Measurements from ENCODE around the gene SEC14L2.
"Not testable (repeated sequence)": the region's sequence is repeated elsewhere in the genome, so short reads cannot be mapped to it uniquely, and the experiment has no call there.

SEC14L2 gene

DNA sequence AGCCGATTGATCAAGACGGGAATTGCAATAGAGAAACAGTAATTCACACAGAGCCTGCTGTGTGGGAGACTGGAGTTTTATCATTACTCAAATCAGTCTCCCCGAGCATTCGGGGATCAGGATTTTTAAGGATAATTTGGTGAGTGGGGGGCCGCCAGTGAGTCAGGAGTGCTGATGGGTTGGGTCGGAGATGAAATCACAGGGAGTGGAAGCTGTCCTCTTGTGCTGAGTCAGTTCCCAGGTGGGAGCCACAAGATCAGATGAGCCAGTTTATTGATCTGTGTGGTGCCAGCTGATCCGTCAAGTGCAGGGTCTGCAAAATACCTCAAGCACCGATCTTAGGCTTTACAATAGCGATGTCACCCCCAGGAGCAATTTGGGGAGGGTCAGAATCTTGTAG lies 44.3 kb downstream of the SEC14L2 start:
- no peak overlapping the region for H3K4me3 ChIP-seq (ENCODE audit: low read depth, low read length)
- no peaks in the 10 kb centered on the region for H3K36me3 ChIP-seq (ENCODE audit: control insufficient read depth, insufficient read depth, low read length)
- H3K9me3 ChIP-seq (ENCODE audit: control insufficient read depth, insufficient read depth, low read depth, low read length): no peaks in the 10 kb centered on the region
- no peaks in the 10 kb centered on the region for H3K27me3 ChIP-seq (ENCODE audit: control insufficient read depth, insufficient read depth, low read length)
- peaks cover 5% of the 10 kb centered on the region for H3K4me1 ChIP-seq (ENCODE audit: control insufficient read depth, insufficient read depth, low read length)
- no peak overlapping the region for H3K27ac ChIP-seq (ENCODE audit: low read depth, low read length)
- no peak overlapping the region for H3K9ac ChIP-seq (ENCODE audit: low read length)

DNA sequence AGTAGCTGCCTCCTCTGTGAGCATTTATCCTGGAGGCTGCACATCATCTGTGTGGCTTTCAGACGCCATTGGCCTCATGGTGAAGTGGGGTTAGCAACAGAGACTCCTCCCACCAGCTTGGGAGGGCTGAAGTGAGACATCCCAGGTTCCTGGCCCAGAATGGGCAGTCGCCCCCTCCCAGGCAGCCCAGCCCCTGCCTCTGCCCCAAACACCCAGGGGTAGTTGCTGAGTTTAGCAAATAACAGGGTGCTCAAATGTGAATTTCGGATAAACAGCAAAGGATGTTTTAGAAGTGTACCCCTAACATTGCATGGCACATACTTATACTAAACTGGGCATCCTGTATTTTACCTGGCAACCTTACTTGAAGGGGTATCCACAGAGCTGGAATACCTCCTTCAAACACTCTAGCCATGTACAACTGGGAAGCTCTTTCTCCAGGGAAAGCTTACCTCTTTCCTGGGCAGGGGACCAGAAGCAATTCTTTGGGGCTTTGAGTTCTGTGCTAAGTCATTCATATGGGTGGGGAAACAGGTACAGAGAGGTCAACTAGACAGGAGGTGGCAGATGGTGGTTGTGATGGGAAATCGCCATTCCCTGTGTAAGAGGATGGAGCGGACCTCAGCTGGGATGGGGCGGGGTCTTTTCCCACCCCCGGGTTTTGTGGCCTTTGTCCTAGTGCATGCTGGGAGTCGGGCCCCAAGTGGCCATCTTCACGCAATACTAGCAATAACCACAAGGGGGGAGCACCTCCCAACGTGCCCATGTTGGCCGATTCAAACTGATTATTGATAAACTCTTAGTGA lies 48.0 kb downstream of the SEC14L2 start:
- H3K9me3 ChIP-seq (ENCODE audit: control insufficient read depth, insufficient read depth, low read depth, low read length): no peaks in the 10 kb centered on the region
- H3K4me3 ChIP-seq (ENCODE audit: low read depth, low read length): 0 out of 2 replicates have a peak overlapping the region, but pooled peaks have one; percentile 29
- peak overlapping the region; percentile 12 for H3K9ac ChIP-seq (ENCODE audit: low read length)
- peaks cover 5% of the 10 kb centered on the region for H3K4me1 ChIP-seq (ENCODE audit: control insufficient read depth, insufficient read depth, low read length)
- H3K27ac ChIP-seq (ENCODE audit: low read depth, low read length): no peak overlapping the region
- H3K27me3 ChIP-seq (ENCODE audit: control insufficient read depth, insufficient read depth, low read length): no peaks in the 10 kb centered on the region
- H3K36me3 ChIP-seq (ENCODE audit: control insufficient read depth, insufficient read depth, low read length): no peaks in the 10 kb centered on the region

DNA sequence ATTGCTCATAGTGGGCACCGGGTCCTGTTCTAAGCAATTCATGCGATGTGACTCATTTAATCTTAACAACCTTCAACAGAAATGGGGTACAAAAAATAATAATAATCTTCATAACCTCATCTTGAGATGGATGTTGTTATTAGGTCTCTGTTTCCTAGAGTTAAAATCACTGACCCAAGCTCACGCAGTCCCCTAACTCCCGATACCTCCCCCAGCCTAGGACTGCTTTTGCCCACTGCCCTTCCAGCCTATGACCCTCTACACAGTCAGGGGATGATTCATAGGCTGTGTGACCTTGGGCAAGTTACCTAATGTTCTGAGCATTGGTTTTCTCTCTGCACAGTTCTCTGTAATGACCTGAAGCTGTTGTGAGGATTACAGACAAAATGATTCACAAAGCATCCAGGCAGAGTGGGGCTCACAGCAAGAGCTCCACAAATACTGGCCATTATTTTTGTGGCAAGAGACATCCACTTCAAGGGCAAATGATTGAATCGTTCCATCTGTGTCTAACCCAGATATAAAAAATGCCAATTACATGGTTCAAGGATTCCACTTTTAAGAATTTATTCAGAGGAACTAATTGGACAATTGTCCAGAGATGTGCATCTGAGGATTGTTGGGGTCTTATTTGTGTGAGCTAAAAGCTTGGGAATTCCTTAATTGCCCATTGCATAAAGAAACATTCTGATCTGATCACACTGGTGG lies 48.8 kb downstream of the SEC14L2 start:
- H3K27me3 ChIP-seq (ENCODE audit: control insufficient read depth, insufficient read depth, low read length): no peaks in the 10 kb centered on the region
- H3K27ac ChIP-seq (ENCODE audit: low read depth, low read length): no peak overlapping the region
- H3K9me3 ChIP-seq (ENCODE audit: control insufficient read depth, insufficient read depth, low read depth, low read length): no peaks in the 10 kb centered on the region
- no peaks in the 10 kb centered on the region for H3K36me3 ChIP-seq (ENCODE audit: control insufficient read depth, insufficient read depth, low read length)
- H3K4me3 ChIP-seq (ENCODE audit: low read depth, low read length): no peak overlapping the region
- peaks cover 5% of the 10 kb centered on the region for H3K4me1 ChIP-seq (ENCODE audit: control insufficient read depth, insufficient read depth, low read length)
- no peak overlapping the region for H3K9ac ChIP-seq (ENCODE audit: low read length)

DNA sequence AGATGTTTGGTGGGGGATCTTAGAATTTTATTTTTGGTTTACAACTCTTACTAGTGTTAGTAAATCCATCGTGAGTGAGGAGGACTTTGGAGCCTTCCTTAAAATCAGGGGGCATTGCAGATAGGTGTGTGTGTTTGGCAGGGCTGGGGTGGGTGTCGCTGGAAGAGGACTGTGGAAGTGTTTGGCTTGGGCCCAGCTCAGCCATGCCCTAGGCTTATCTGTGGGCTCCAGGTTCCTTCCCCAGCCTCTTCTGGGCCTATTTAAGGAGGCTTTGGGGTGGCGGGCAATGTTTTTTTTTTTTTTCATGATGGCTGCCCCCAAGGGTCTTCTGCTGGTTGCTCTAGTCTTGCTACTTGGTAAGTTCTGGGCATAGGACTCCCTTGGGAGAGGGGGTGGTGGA lies 50.8 kb downstream of the SEC14L2 start:
- Histone ChIP-seq H3K27ac (ENCODE audit: low read depth, low read length) (no peak overlapping the region), H3K27me3 (ENCODE audit: control insufficient read depth, insufficient read depth, low read length) (no peaks in the 10 kb centered on the region), H3K4me3 (ENCODE audit: low read depth, low read length) (no peak overlapping the region), H3K9ac (ENCODE audit: low read length) (no peak overlapping the region), H3K9me3 (ENCODE audit: control insufficient read depth, insufficient read depth, low read depth, low read length) (no peaks in the 10 kb centered on the region), H3K36me3 (ENCODE audit: control insufficient read depth, insufficient read depth, low read length) (no peaks in the 10 kb centered on the region), H3K4me1 (ENCODE audit: control insufficient read depth, insufficient read depth, low read length) (peaks cover 5% of the 10 kb centered on the region)

DNA sequence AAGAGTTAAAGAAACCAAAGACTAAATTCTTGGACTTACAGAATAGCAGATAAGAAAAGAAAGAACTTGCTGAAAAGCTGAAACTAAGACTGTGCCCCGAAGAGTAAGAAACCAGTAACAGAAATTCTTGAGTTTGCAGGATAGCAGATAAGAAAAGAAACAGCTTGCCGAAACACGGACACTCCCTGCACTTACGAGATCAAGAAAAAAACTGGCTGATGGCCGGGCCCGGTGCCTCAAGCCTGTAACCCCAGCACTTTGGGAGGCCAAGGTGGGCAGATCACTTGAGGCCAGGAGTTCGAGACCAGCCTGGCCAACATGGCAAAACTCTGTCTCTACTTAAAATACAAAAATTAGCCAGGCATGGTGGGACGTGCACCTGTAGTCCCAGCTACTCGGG lies 54.7 kb downstream of the SEC14L2 start:
- not testable (repeated sequence) for H3K9me3 ChIP-seq (ENCODE audit: control insufficient read depth, insufficient read depth, low read depth, low read length); H3K4me1 ChIP-seq (ENCODE audit: control insufficient read depth, insufficient read depth, low read length); H3K27me3 ChIP-seq (ENCODE audit: control insufficient read depth, insufficient read depth, low read length); H3K27ac ChIP-seq (ENCODE audit: low read depth, low read length); H3K4me3 ChIP-seq (ENCODE audit: low read depth, low read length); H3K36me3 ChIP-seq (ENCODE audit: control insufficient read depth, insufficient read depth, low read length); H3K9ac ChIP-seq (ENCODE audit: low read length)

DNA sequence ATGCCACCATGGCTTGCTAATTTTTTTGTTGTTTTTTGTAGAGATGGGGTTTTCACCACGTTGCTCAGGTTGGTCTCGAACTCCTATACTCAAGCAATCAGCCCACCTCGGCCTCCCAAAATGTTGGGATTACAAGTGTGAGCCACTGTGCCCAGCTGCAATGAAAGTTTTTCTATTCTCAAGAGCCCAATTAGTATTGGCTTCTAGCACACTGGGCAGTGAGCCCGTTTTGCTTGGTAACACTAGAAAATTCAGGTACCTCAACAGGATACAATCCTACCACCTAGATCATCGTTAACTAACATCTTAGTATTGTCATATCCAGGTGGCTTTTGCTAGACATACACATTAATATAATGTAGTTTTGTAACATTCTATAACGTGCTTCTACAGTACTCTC lies 56.0 kb downstream of the SEC14L2 start:
- Histone ChIP-seq H3K36me3 (ENCODE audit: control insufficient read depth, insufficient read depth, low read length) (no peaks in the 10 kb centered on the region), H3K4me3 (ENCODE audit: low read depth, low read length) (no peak overlapping the region), H3K27me3 (ENCODE audit: control insufficient read depth, insufficient read depth, low read length) (no peaks in the 10 kb centered on the region; the same call in 1 of the 2 replicates), H3K9ac (ENCODE audit: low read length) (no peak overlapping the region), H3K4me1 (ENCODE audit: control insufficient read depth, insufficient read depth, low read length) (no peaks in the 10 kb centered on the region), H3K9me3 (ENCODE audit: control insufficient read depth, insufficient read depth, low read depth, low read length) (no peaks in the 10 kb centered on the region), H3K27ac (ENCODE audit: low read depth, low read length) (no peak overlapping the region)

DNA sequence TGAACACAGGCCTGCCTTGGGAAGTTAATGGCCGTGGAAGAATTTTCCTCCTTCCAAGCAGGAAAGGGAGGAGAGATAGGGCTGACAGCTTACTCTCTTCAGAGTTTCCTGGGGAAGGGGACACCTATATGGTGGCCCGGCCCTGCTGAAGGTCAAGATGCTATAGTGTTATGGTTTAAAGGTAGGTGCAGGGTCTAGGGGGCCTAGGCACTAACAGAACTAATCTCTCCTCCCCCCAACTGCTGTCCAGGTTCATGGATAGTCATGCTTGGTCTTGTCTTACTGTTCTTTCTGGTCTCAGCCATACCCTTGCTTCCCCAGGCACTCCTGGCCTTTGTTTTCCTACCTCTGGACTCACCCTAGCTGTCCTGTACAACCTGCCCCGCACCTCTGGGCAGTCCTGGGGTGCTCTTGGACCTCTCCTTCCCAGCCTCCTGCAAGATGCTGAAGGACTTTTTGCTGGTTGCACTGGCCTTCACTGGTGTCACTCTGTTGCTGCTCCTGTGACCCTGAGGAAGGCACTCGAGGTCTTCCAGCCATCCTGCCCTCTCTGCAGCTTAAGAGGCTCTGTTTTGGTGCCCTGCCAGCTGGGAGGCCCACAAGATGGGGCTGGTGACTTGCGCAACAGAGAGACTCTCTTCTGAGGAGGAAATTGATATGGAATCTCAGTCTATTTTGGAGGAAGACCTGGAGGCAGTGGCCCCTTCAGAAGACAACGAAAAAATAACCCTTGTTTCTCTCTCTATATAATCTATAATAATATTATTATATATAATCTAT lies 57.1 kb downstream of the SEC14L2 start:
- no peak overlapping the region for H3K4me3 ChIP-seq (ENCODE audit: low read depth, low read length)
- H3K4me1 ChIP-seq (ENCODE audit: control insufficient read depth, insufficient read depth, low read length): no peaks in the 10 kb centered on the region
- H3K27ac ChIP-seq (ENCODE audit: low read depth, low read length): no peak overlapping the region
- no peaks in the 10 kb centered on the region; the same call in 1 of the 2 replicates for H3K27me3 ChIP-seq (ENCODE audit: control insufficient read depth, insufficient read depth, low read length)
- H3K9me3 ChIP-seq (ENCODE audit: control insufficient read depth, insufficient read depth, low read depth, low read length): no peaks in the 10 kb centered on the region
- H3K9ac ChIP-seq (ENCODE audit: low read length): no peak overlapping the region
- no peaks in the 10 kb centered on the region for H3K36me3 ChIP-seq (ENCODE audit: control insufficient read depth, insufficient read depth, low read length)

DNA sequence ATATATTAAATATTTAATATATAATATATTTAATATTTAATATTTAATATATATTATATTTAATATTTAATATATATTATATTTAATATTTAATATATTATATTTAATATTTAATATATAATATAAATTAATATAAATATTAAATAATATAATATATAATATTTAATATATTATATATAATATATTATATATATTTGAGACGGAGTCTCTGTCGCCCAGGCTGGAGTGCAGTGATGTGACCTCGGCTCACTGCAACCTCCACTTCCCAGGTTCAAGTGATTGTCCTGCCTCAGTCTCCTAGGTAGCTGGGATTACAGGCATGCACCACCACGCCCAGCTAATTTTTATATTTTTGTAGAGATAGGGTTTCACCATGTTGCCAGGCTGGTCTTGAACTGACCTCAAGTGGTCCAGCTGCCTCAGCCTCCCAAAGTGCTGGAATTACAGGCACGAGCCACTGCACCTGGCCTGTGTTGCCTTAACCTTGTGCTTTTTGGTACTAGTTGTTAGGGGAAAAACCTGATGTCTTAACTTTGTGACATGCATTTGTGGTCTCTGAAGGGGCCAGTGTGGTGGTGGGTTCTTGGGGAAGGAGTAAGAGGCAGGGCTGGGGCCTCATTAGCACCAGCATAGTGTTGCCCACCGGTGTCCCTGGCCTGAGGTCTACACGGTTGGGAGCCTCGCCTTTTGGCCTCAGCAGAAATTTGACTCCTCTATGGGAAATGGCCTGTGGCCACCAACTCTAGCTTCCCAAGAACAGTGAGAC lies 58.4 kb downstream of the SEC14L2 start:
- no peak overlapping the region for H3K9ac ChIP-seq (ENCODE audit: low read length)

DNA sequence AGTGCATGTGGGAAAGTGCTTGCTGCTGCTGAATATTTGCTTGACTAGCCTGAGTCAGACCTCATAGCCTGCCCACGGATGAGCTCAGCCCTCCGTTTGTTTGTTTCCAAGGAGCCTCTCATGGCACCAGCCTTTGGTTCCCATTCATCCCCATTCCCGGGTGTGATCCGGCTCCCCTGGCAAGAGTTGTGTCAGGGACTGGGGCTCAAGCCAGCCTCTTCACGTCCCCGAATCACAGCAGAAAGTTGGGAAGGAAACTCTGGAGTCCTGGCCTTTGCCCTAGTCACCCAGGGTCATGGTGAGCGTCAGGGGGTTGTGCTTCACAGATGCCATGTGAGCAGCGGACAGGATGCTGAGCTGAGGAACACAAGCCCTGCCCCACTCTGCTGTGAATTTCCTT lies 61.2 kb downstream of the SEC14L2 start:
- no peak overlapping the region for H3K4me3 ChIP-seq (ENCODE audit: low read depth, low read length)
- H3K36me3 ChIP-seq (ENCODE audit: control insufficient read depth, insufficient read depth, low read length): no peaks in the 10 kb centered on the region
- H3K27ac ChIP-seq (ENCODE audit: low read depth, low read length): no peak overlapping the region
- H3K27me3 ChIP-seq (ENCODE audit: control insufficient read depth, insufficient read depth, low read length): no peaks in the 10 kb centered on the region; the same call in 1 of the 2 replicates
- H3K9ac ChIP-seq (ENCODE audit: low read length): no peak overlapping the region
- no peaks in the 10 kb centered on the region for H3K4me1 ChIP-seq (ENCODE audit: control insufficient read depth, insufficient read depth, low read length)
- H3K9me3 ChIP-seq (ENCODE audit: control insufficient read depth, insufficient read depth, low read depth, low read length): no peaks in the 10 kb centered on the region

More for the DNA sequence above, 58.4 kb downstream of the SEC14L2 start:
- H3K36me3 ChIP-seq (ENCODE audit: control insufficient read depth, insufficient read depth, low read length): no peaks in the 10 kb centered on the region
- H3K9me3 ChIP-seq (ENCODE audit: control insufficient read depth, insufficient read depth, low read depth, low read length): no peaks in the 10 kb centered on the region
- no peak overlapping the region for H3K27ac ChIP-seq (ENCODE audit: low read depth, low read length)
- no peaks in the 10 kb centered on the region for H3K4me1 ChIP-seq (ENCODE audit: control insufficient read depth, insufficient read depth, low read length)
- no peak overlapping the region for H3K4me3 ChIP-seq (ENCODE audit: low read depth, low read length)
- no peaks in the 10 kb centered on the region; the same call in 1 of the 2 replicates for H3K27me3 ChIP-seq (ENCODE audit: control insufficient read depth, insufficient read depth, low read length)

DNA sequence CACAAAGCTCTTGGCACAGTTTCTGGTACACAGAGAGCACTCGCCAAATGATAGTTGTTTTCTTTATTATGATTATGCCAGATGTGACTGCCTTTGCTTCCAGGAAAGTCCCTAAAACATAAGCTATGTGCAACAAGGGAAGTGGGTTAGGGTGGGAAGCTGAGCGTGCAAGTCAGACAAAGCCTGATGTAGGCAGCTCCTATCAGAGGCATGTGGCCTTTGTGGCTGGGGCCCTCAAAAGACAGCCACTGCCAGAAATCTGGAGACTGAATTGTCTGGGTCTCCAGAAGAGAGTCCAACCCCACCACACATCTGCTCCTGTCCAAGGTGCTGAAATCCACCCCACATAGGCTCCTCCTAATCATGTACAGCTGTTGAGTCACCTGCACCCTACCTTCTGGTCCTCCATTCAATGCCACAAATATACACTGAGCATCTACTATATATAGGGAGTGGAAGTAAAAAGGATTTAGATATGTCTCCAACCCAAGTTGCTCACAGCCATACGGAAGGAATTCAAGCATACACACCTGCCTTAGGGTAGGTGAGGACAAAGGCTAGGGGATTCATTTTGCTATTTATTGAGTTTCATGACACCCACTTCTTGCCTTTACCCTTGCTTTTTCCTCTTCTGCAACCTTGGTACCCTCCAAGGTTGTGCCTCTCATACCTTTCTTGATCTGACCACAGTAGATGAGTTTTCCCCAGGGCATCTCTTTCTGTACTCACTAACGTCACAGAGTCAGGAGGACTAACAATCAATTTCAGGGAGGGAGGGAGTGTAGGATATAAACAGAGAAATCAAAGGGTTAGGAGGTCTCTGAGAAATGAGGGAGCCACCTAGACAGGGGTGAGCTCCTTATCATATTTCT lies 62.6 kb downstream of the SEC14L2 start:
- H3K27ac ChIP-seq (ENCODE audit: low read depth, low read length): no peak overlapping the region
- no peak overlapping the region for H3K9ac ChIP-seq (ENCODE audit: low read length)
- H3K36me3 ChIP-seq (ENCODE audit: control insufficient read depth, insufficient read depth, low read length): no peaks in the 10 kb centered on the region
- H3K27me3 ChIP-seq (ENCODE audit: control insufficient read depth, insufficient read depth, low read length): no peaks in the 10 kb centered on the region; the same call in 1 of the 2 replicates
- no peaks in the 10 kb centered on the region for H3K9me3 ChIP-seq (ENCODE audit: control insufficient read depth, insufficient read depth, low read depth, low read length)
- H3K4me1 ChIP-seq (ENCODE audit: control insufficient read depth, insufficient read depth, low read length): no peaks in the 10 kb centered on the region
- no peak overlapping the region for H3K4me3 ChIP-seq (ENCODE audit: low read depth, low read length)

Data from HUES6 (cell line).